Measurements from ENCODE around the gene GLIS1. TPM values are rescaled to one million over a fixed set of nuclear protein-coding genes. Genes with fewer than 3 reads are reported as not detected.
A peak's percentile ranks its signal among the peaks of the same experiment; 100 is the strongest.

The GLIS1 gene
- total and polyA plus RNA-seq, 8 donors = 0.06 to 0.26 (median 0.13) TPM; not detected in 4

DNA sequence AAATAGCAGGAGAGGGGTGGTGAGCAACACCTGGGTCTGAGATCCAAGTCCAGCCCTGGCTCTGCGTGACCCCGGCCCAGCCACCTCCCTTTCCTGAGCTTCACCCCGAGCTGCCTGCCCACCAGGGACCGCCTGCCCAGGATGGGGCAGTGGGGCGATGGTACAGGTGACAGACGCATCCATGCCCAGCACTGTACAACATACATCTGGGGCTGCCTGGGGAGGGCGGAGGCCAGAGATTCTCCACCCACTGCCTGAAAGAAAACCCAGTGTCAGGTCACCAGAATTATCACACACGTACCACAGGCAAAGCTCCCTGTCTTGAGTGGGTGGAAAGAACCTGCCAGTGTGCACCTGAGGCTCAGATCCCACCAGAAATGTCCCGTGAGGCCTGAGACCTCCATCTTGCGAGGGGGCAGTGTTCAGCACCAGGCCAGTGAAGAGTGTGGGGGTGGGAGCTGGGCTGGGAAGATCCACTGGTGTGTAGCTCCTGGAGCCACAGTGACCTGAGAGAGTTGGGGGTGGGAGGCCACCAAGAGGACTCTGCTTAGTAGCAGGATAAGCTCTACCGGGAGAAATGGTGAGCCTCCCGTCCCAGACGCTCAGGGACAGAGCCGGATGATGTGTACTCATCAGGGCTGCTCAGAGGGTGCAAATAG is 198.2 kb downstream of the GLIS1 start:
- WGBS, 2 donors = 90 to 95% methylated on average over 14 of the region's 14 CpGs
- DNase-seq = peak in 2 of 6 donors; percentile 2 to 50

GRCh38 chr1:53539711-53540603 is 199.0 kb downstream of the GLIS1 start:
- DNase-seq (peak in 2 of 6 donors; percentile 1 to 34), FAIRE-seq (no peak), ATAC-seq (no peak)
- H3K36me3 ChIP-seq = no peaks in the 10 kb centered on the region
- no peak overlapping the region for H3K27ac ChIP-seq
- TF ChIP-seq, protein P1, sequence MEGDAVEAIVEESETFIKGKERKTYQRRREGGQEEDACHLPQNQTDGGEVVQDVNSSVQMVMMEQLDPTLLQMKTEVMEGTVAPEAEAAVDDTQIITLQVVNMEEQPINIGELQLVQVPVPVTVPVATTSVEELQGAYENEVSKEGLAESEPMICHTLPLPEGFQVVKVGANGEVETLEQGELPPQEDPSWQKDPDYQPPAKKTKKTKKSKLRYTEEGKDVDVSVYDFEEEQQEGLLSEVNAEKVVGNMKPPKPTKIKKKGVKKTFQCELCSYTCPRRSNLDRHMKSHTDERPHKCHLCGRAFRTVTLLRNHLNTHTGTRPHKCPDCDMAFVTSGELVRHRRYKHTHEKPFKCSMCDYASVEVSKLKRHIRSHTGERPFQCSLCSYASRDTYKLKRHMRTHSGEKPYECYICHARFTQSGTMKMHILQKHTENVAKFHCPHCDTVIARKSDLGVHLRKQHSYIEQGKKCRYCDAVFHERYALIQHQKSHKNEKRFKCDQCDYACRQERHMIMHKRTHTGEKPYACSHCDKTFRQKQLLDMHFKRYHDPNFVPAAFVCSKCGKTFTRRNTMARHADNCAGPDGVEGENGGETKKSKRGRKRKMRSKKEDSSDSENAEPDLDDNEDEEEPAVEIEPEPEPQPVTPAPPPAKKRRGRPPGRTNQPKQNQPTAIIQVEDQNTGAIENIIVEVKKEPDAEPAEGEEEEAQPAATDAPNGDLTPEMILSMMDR (IDR thresholded peaks at IDR 0.05) = no peak
- no peaks in the 10 kb centered on the region for H3K9me3 ChIP-seq
- WGBS, 2 donors = 84 to 90% methylated on average over 22 of the region's 22 CpGs
- intact Hi-C loops (cut with DNase I) = no loop called here
- H3K4me1 ChIP-seq = no peaks in the 10 kb centered on the region
- H3K27me3 ChIP-seq = no peaks in the 10 kb centered on the region
- H3K4me3 ChIP-seq = no peak overlapping the region

More for the DNA sequence above, 198.2 kb downstream of the GLIS1 start:
- Histone ChIP-seq H3K4me1 (no peaks in the 10 kb centered on the region), H3K9me3 (no peaks in the 10 kb centered on the region), H3K27ac (no peak overlapping the region), H3K4me3 (no peak overlapping the region), H3K36me3 (no peaks in the 10 kb centered on the region), H3K27me3 (no peaks in the 10 kb centered on the region)
- TF ChIP-seq, protein P1 (IDR thresholded peaks at IDR 0.05) = no peak
- ATAC-seq (no peak), FAIRE-seq (no peak)
- intact Hi-C loops (cut with DNase I) = no loop called here

GRCh38 chr1:53539226-53539625 is 199.7 kb downstream of the GLIS1 start:
- Histone ChIP-seq H3K9me3 (no peaks in the 10 kb centered on the region), H3K36me3 (no peaks in the 10 kb centered on the region), H3K27ac (no peak overlapping the region), H3K4me1 (no peaks in the 10 kb centered on the region), H3K27me3 (no peaks in the 10 kb centered on the region), H3K4me3 (no peak overlapping the region)
- intact Hi-C loops (cut with DNase I) = no loop called here
- TF ChIP-seq, protein P1 (IDR thresholded peaks at IDR 0.05) = no peak
- no peak for ATAC-seq
- FAIRE-seq = no peak
- WGBS, 2 donors = 69 to 71% methylated on average over 2 of the region's 2 CpGs
- DNase-seq = no peak

GRCh38 chr1:53536606-53537005 is 202.4 kb downstream of the GLIS1 start:
- FAIRE-seq (no peak), DNase-seq (no peak), ATAC-seq (no peak)
- H3K4me3 ChIP-seq = no peak overlapping the region
- no peak overlapping the region for H3K27ac ChIP-seq
- H3K9me3 ChIP-seq = no peaks in the 10 kb centered on the region
- H3K4me1 ChIP-seq = no peaks in the 10 kb centered on the region
- intact Hi-C loops (cut with DNase I) = no loop called here
- H3K36me3 ChIP-seq = no peaks in the 10 kb centered on the region
- WGBS, 2 donors = 58 to 59% methylated on average over 6 of the region's 6 CpGs
- H3K27me3 ChIP-seq = no peaks in the 10 kb centered on the region
- TF ChIP-seq, protein P1 (IDR thresholded peaks at IDR 0.05) = no peak
